ENCODE data around the gene GLI3. TPM values are rescaled to one million over a fixed set of nuclear protein-coding genes. Genes with fewer than 3 reads are reported as not detected.

The GLI3 gene
- total RNA-seq, 1 experiment from 2014 or later = 45.0 TPM

DNA sequence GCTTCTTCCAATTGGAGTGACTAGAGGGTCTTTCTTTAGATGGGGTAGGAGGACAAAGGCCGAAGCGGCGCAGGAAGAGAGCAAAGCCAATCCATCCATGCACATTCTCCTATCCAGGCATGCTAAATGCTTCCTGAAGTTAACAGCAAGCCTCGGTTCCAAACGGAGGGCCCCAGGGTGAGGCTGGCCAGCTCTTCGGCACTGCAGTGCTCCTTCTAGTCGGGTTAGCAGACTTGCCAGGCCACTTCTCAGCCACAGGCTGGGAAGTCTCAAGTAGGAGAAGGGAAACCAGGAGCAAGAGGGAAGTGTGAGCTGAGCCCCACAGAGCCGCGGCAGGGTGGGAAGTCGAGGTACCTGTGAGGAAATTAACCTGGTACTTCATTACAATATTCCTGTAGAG, 280.3 kb downstream of the GLI3 start:
- Histone ChIP-seq H4K8ac (replicated peaks; ENCODE audit: insufficient read length, low read depth, low read length) (no peak overlapping the region), H4K91ac (ENCODE audit: insufficient read length, low read depth, low read length) (no peak overlapping the region), H4K20me1 (ENCODE audit: control insufficient read depth, insufficient read depth, insufficient read length) (no peaks in the 10 kb centered on the region), H2BK15ac (ENCODE audit: low read depth, low read length) (no peak overlapping the region), H3K79me1 (ENCODE audit: insufficient read depth, low read depth, low read length, poor library complexity, severe bottlenecking) (no peaks in the 10 kb centered on the region), H3K18ac (ENCODE audit: insufficient read length, low read depth, low read length) (no peak overlapping the region), H3K4me2 (ENCODE audit: insufficient read depth, insufficient read length, low read length) (no peak overlapping the region), H2BK120ac (ENCODE audit: low read depth, low read length, poor library complexity, severe bottlenecking) (no peak overlapping the region), H2AK5ac (ENCODE audit: insufficient read length, low read length) (no peak overlapping the region), H3K79me2 (ENCODE audit: insufficient read depth, low read length) (no peaks in the 10 kb centered on the region), H3K9ac (ENCODE audit: extremely low read depth, insufficient read length, low read length) (no peak overlapping the region), H3K4me1 (ENCODE audit: insufficient read depth, low read length) (no peaks in the 10 kb centered on the region; the same call in 1 of the 2 replicates), H3K23ac (ENCODE audit: insufficient read length, low read depth, low read length) (no peak overlapping the region), H3K9me3 (ENCODE audit: control insufficient read depth, low read depth, low read length) (no peaks in the 10 kb centered on the region), H3K23me2 (ENCODE audit: insufficient read length, low read depth, low read length, poor library complexity, severe bottlenecking) (no peaks in the 10 kb centered on the region), H3K14ac (ENCODE audit: insufficient read depth, low read length) (no peak overlapping the region), H2BK12ac (ENCODE audit: insufficient read length, low read depth, low read length) (no peak overlapping the region), H2BK20ac (ENCODE audit: low read depth, low read length, poor library complexity, severe bottlenecking) (no peak overlapping the region), H2BK5ac (ENCODE audit: insufficient read length, low read length) (no peak overlapping the region), H3K27me3 (ENCODE audit: insufficient read depth, low read length) (no peaks in the 10 kb centered on the region), H4K5ac (ENCODE audit: insufficient read length, low read depth, low read length) (no peak overlapping the region), H3K56ac (ENCODE audit: insufficient read length, low read depth, low read length) (no peak overlapping the region), H3K4ac (ENCODE audit: low read depth, low read length) (no peak overlapping the region), H3K27ac (ENCODE audit: insufficient read length, low read depth, low read length) (no peak overlapping the region), H3T11ph (ENCODE audit: low read length) (no peak overlapping the region), H2AFZ (ENCODE audit: low read length) (no peak overlapping the region)
- no peak overlapping the region; a peak in 1 of 5 replicates for H3K4me3 Mint-ChIP-seq
- no peak overlapping the region for H3K27ac Mint-ChIP-seq
- WGBS (ENCODE audit: extremely low coverage, insufficient read length, low lambda C conversion rate) = no CpG with 5 or more reads among the region's 10 CpGs
- H3K9me3 Mint-ChIP-seq = no peaks in the 10 kb centered on the region
- H3K4me1 Mint-ChIP-seq = peaks cover 30 to 31% of the 10 kb centered on the region in 2 experiments
- TF ChIP-seq, protein P1, sequence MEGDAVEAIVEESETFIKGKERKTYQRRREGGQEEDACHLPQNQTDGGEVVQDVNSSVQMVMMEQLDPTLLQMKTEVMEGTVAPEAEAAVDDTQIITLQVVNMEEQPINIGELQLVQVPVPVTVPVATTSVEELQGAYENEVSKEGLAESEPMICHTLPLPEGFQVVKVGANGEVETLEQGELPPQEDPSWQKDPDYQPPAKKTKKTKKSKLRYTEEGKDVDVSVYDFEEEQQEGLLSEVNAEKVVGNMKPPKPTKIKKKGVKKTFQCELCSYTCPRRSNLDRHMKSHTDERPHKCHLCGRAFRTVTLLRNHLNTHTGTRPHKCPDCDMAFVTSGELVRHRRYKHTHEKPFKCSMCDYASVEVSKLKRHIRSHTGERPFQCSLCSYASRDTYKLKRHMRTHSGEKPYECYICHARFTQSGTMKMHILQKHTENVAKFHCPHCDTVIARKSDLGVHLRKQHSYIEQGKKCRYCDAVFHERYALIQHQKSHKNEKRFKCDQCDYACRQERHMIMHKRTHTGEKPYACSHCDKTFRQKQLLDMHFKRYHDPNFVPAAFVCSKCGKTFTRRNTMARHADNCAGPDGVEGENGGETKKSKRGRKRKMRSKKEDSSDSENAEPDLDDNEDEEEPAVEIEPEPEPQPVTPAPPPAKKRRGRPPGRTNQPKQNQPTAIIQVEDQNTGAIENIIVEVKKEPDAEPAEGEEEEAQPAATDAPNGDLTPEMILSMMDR (conservative IDR thresholded peaks at IDR 0.05) = no peak
- H3K27me3 Mint-ChIP-seq (ENCODE audit: low read depth) = peaks cover 2% of the 10 kb centered on the region
- no peak for DNase-seq
- 0 out of 7 replicates have a peak, but pooled peaks cover 0 to 2% (median 0%) of the 10 kb centered on the region in 3 experiments for H3K36me3 Mint-ChIP-seq (ENCODE audit: insufficient read depth in 1 of 3, low read depth in 3 of 3)
